ENCODE measurements around the gene NOXA1. TPM values are rescaled to one million over a fixed set of nuclear protein-coding genes. Genes with fewer than 3 reads are reported as not detected.

NOXA1 gene
- total RNA-seq, 1 donor from 2014 or later, result 3.9 TPM

- Mint-ChIP-seq H3K9me3 (no peaks in the 10 kb centered on the region), H3K36me3 (ENCODE audit: low read depth) (no peaks in the 10 kb centered on the region), H3K27me3 (no peaks in the 10 kb centered on the region), H3K4me3 (no peak overlapping the region), H3K27ac (no peak overlapping the region), H3K4me1 (no peaks in the 10 kb centered on the region)
- DNase-seq, result no peak
- no peak for ATAC-seq (ENCODE audit: low read depth)
- intact Hi-C loops (cut with micrococcal nuclease), result no loop called here
- TF ChIP-seq CTCF (IDR thresholded peaks at IDR 0.05), result no peak
- ChIA-PET POLR2A (no interaction called here), CTCF (no interaction called here)
These were observed 41.4 kb upstream of the NOXA1 start for GRCh38 chr9:137381501-137382443.

- H3K36me3 Mint-ChIP-seq (ENCODE audit: low read depth), result no peaks in the 10 kb centered on the region
- no peaks in the 10 kb centered on the region for H3K9me3 Mint-ChIP-seq
- intact Hi-C loops (cut with micrococcal nuclease), result no loop called here
- CTCF ChIA-PET, result no interaction called here
- ATAC-seq (ENCODE audit: low read depth) (no peak), DNase-seq (no peak)
- POLR2A ChIA-PET, result no interaction called here
- H3K4me3 Mint-ChIP-seq, result no peak overlapping the region
- no peak for TF ChIP-seq CTCF (IDR thresholded peaks at IDR 0.05)
- H3K4me1 Mint-ChIP-seq, result no peaks in the 10 kb centered on the region
- no peaks in the 10 kb centered on the region for H3K27me3 Mint-ChIP-seq
- no peak overlapping the region for H3K27ac Mint-ChIP-seq
These were observed 40.6 kb upstream of the NOXA1 start for GRCh38 chr9:137382444-137383080.

- no peaks in the 10 kb centered on the region for H3K9me3 Mint-ChIP-seq
- ATAC-seq (ENCODE audit: low read depth), result no peak
- no peak for TF ChIP-seq CTCF (IDR thresholded peaks at IDR 0.05)
- H3K27me3 Mint-ChIP-seq, result no peaks in the 10 kb centered on the region
- CTCF ChIA-PET, result no interaction called here
- DNase-seq, result no peak
- H3K4me3 Mint-ChIP-seq, result no peak overlapping the region
- no peaks in the 10 kb centered on the region for H3K4me1 Mint-ChIP-seq
- no peaks in the 10 kb centered on the region for H3K36me3 Mint-ChIP-seq (ENCODE audit: low read depth)
- H3K27ac Mint-ChIP-seq, result no peak overlapping the region
- POLR2A ChIA-PET, result interaction anchor here (0.6 kb wide), 1 partner anchor 89 kb away, joined by 3 read pairs; no protein-coding TSS in a partner anchor
- intact Hi-C loops (cut with micrococcal nuclease), result no loop called here
These were observed 40.0 kb upstream of the NOXA1 start for GRCh38 chr9:137383081-137383783.

DNA sequence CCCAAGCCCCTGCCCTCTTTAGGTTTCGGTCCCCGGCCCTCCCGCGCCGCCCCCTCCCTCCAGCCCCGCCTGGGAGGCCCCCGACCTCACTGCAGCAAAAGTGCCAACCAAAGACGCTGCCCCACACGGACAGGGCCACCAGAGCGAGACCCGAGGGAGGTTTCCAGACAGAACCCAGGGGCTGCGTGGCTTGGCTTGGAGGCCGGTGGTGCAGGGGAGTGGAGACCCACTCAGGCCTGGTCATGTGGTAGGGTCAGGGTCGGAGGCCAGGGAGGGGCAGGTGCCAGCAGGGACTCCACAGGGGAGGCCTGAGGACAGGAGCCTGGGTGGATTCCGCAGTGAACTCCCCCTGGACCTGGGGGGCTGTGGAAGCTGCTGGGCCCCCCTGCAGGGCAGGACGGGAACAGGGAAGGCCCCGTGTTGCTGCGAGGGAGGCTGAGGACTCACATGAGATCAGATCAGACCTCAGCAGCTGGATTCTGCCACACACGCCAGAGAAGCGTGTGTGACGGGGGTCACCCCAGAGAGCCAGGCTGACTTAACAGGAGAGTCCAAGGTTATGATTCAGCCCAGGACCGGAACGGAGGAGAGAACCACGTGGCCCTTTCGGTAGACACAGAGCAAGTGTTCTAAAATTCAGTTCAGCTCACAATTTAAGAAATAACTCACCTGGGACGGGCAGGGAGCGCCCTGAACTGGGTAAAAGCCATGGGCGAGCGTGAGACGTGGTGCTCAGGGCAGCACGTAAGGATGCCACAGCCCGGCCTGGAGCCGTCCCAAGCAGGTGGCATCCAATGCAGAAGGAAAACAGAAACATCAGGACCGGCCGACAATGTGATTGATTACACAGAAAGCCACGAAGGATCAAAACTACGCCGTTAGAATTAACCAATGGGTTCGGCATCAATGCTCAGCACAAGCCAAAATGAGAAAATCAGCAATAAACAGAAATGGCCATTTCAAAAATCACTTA is 39.1 kb upstream of the NOXA1 start:
- no peaks in the 10 kb centered on the region for H3K36me3 Mint-ChIP-seq (ENCODE audit: low read depth)
- no peak overlapping the region for H3K27ac Mint-ChIP-seq
- no peaks in the 10 kb centered on the region for H3K27me3 Mint-ChIP-seq
- H3K4me3 Mint-ChIP-seq, result no peak overlapping the region
- intact Hi-C loops (cut with micrococcal nuclease), result no loop called here
- TF ChIP-seq CTCF (IDR thresholded peaks at IDR 0.05), result no peak
- no peaks in the 10 kb centered on the region for H3K4me1 Mint-ChIP-seq
- no peaks in the 10 kb centered on the region for H3K9me3 Mint-ChIP-seq
- ChIA-PET CTCF (no interaction called here), POLR2A (interaction anchor here (0.6 kb wide), 1 partner anchor 90 kb away, joined by 3 read pairs; no protein-coding TSS in a partner anchor)
- DNase-seq (no peak), ATAC-seq (ENCODE audit: low read depth) (no peak)

Measured in activated B cell treated with CpG ODN at 0.5 μM for 24 hours (primary cell).